Esophagus muscularis mucosa (tissue), 4 donors: ENCODE results near the gene THSD7A. TPM values are rescaled to one million over a fixed set of nuclear protein-coding genes. Genes with fewer than 3 reads are reported as not detected.

Source experiments
- DNase-seq: peaks from one replicate; pipeline ENCODE4 v3.0.0-alpha.2; 2017; ENCODE audit errors: extremely low spot score
- H3K27ac ChIP-seq, 4 donors: fragments of 200-600 bp; sonication (generic); replicated peaks in 1 of 4; 1 replicate in 3 of 4; 2 replicates in 1 of 4; pipeline ENCODE4 v1.5.1; 2016 to 2019; ENCODE audit warnings: mild to moderate bottlenecking in 1 of 4
- H3K27me3 ChIP-seq, 4 donors: fragments of 200-600 bp; sonication (generic); one replicate each; pipeline versions ENCODE4 v1.5.1 to v1.6.0; 2016 to 2019
- H3K36me3 ChIP-seq, 4 donors: fragments of 200-600 bp; sonication (generic); one replicate each; pipeline ENCODE4 v1.5.1; 2016 to 2019
- H3K4me1 ChIP-seq, 4 donors: fragments of 200-600 bp; sonication (generic); one replicate each; pipeline ENCODE4 v1.5.1; 2016 to 2019
- H3K4me3 ChIP-seq, 4 donors: fragments of 200-600 bp; sonication (generic); 1 replicate in 2 of 4; 2 replicates in 2 of 4; pipeline ENCODE4 v1.5.1; 2016 to 2019; ENCODE audit warnings: mild to moderate bottlenecking in 4 of 4, moderate library complexity in 1 of 4
- H3K9me3 ChIP-seq, 4 donors: fragments of 200-600 bp; sonication (generic); 1 replicate in 3 of 4; 2 replicates in 1 of 4; pipeline ENCODE4 v1.5.1; 2016 to 2019
- EP300 ChIP-seq: sonication (generic); formaldehyde crosslinking; IDR thresholded peaks from one replicate; pipeline ENCODE4 v1.6.1; 2017; ENCODE audit warnings: antibody characterized with exemption
- POLR2A ChIP-seq: fragments of 450-650 bp; IDR thresholded peaks from one replicate; pipeline ENCODE4 v1.6.1; 2017; ENCODE audit warnings: antibody characterized with exemption, moderate library complexity, mild to moderate bottlenecking, low read depth
- POLR2AphosphoS5 ChIP-seq, 2 donors: sonication (generic); formaldehyde crosslinking; IDR thresholded peaks; one replicate each; pipeline ENCODE4 v1.6.1; 2017; ENCODE audit warnings: antibody characterized with exemption in 2 of 2
- WGBS: methylation state at CpG from one replicate; pipeline ENCODE4 v1.1.5; 2018; 5-methylcytosine and 5-hydroxymethylcytosine counted together
- intact Hi-C: fragments of 100-400 bp; cut with DNase I; formaldehyde crosslinking; loops from one replicate; pipeline ENCODE4 v1.15.1; 2023
- total RNA-seq, 4 donors: library from RNA; depleted of rRNA; stranded (reverse); fragments of >200 nt; gene quantifications; one replicate each; pipeline versions ENCODE4 v1.1.0 to v1.2.1, GENCODE V29; 2016
- TF ChIP-seq, protein P1 (sequence below), 3 experiments: fragments of 200-600 bp in 2 of 3; fragments of 450-650 bp in 1 of 3; sonication (generic) in 2 of 3; IDR thresholded peaks; one replicate each; pipeline ENCODE4 v1.5.1; 2017 to 2019; ENCODE audit warnings: antibody characterized with exemption in 3 of 3, mild to moderate bottlenecking in 2 of 3, moderate library complexity in 1 of 3

THSD7A gene
- total RNA-seq, 4 donors from 2014 or later = 1.2 to 3.8 (median 2.8) TPM

DNA sequence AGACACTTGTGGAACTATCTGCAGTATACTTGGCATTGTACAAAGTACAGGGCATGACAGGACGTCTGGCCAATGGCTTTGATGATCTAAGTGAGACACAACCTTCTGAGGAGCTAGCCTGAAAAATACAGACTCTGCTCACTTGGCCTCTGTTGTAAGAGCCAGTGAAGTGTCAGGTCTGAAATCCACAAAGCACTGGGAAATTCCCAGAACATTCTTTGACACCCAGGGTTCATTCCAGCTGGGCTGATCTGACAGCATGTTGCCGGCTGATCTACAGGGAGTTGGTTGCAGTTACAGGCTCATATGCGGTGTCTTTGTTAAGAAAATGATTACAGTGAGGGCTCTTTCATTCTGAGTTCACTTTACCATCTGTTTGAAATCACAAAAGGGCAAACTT, 503.7 kb downstream of the THSD7A start:
- H3K27ac ChIP-seq = no peak overlapping the region
- DNase-seq = peak; percentile 77
- H3K36me3 ChIP-seq = no peaks in the 10 kb centered on the region
- WGBS = 10% methylated on average over 3 of the region's 3 CpGs
- no peaks in the 10 kb centered on the region for H3K4me1 ChIP-seq
- no peaks in the 10 kb centered on the region for H3K27me3 ChIP-seq
- TF ChIP-seq POLR2AphosphoS5 (IDR thresholded peaks at IDR 0.05) (no peak), POLR2A (no peak), EP300 (no peak)
- TF ChIP-seq, protein P1, sequence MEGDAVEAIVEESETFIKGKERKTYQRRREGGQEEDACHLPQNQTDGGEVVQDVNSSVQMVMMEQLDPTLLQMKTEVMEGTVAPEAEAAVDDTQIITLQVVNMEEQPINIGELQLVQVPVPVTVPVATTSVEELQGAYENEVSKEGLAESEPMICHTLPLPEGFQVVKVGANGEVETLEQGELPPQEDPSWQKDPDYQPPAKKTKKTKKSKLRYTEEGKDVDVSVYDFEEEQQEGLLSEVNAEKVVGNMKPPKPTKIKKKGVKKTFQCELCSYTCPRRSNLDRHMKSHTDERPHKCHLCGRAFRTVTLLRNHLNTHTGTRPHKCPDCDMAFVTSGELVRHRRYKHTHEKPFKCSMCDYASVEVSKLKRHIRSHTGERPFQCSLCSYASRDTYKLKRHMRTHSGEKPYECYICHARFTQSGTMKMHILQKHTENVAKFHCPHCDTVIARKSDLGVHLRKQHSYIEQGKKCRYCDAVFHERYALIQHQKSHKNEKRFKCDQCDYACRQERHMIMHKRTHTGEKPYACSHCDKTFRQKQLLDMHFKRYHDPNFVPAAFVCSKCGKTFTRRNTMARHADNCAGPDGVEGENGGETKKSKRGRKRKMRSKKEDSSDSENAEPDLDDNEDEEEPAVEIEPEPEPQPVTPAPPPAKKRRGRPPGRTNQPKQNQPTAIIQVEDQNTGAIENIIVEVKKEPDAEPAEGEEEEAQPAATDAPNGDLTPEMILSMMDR (IDR thresholded peaks at IDR 0.05) = no peak
- intact Hi-C loops = no loop called here
- peaks cover 0 to 6% (median 2%) of the 10 kb centered on the region in 4 donors for H3K9me3 ChIP-seq
- H3K4me3 ChIP-seq = no peak overlapping the region

- peaks cover 0 to 6% (median 2%) of the 10 kb centered on the region in 4 donors for H3K9me3 ChIP-seq
- TF ChIP-seq POLR2AphosphoS5 (IDR thresholded peaks at IDR 0.05) (no peak), POLR2A (no peak)
- TF ChIP-seq, protein P1 (IDR thresholded peaks at IDR 0.05) = no peak
- WGBS = 75% methylated on average over 1 of the region's 1 CpG
- H3K27me3 ChIP-seq = no peaks in the 10 kb centered on the region
- H3K4me1 ChIP-seq = no peaks in the 10 kb centered on the region
- intact Hi-C loops = no loop called here
- no peak for DNase-seq
- H3K27ac ChIP-seq = no peak overlapping the region
- H3K4me3 ChIP-seq = no peak overlapping the region
- H3K36me3 ChIP-seq = no peaks in the 10 kb centered on the region
Measured at GRCh38 chr7:11327633-11328032, 504.4 kb downstream of the THSD7A start.
